Measurements from ENCODE around the gene CLASRP. TPM values are rescaled to one million over a fixed set of nuclear protein-coding genes. Genes with fewer than 3 reads are reported as not detected.

The CLASRP gene
- total RNA-seq, 1 donor from 2014 or later = 49.1 TPM

GRCh38 chr19:45098521-45099466 lies 59.9 kb downstream of the CLASRP start:
- H3K4me3 Mint-ChIP-seq (ENCODE audit: unreplicated experiment) = peak overlapping the region; percentile 25

GRCh38 chr19:45099467-45100191 lies 60.8 kb downstream of the CLASRP start:
- no peak for TF ChIP-seq CTCF (IDR thresholded peaks at IDR 0.05)
- peak overlapping the region; percentile 28 for H3K4me3 Mint-ChIP-seq (ENCODE audit: unreplicated experiment)
- peak overlapping the region; percentile 94 for H3K27ac Mint-ChIP-seq (ENCODE audit: unreplicated experiment)
- DNase-seq (ENCODE audit: low spot score) = no peak
- H3K27me3 Mint-ChIP-seq (ENCODE audit: low read depth) = no peaks in the 10 kb centered on the region
- H3K4me1 Mint-ChIP-seq (ENCODE audit: low read depth) = peaks cover 70% of the 10 kb centered on the region
- no peaks in the 10 kb centered on the region for H3K9me3 Mint-ChIP-seq (ENCODE audit: low read depth)
- H3K36me3 Mint-ChIP-seq (ENCODE audit: low read depth) = no peaks in the 10 kb centered on the region

More at GRCh38 chr19:45098521-45099466, 59.9 kb downstream of the CLASRP start:
- peaks cover 73% of the 10 kb centered on the region for H3K4me1 Mint-ChIP-seq (ENCODE audit: low read depth)
- DNase-seq (ENCODE audit: low spot score) = no peak
- H3K9me3 Mint-ChIP-seq (ENCODE audit: low read depth) = no peaks in the 10 kb centered on the region
- H3K27me3 Mint-ChIP-seq (ENCODE audit: low read depth) = no peaks in the 10 kb centered on the region
- peak; percentile 10 for TF ChIP-seq CTCF (IDR thresholded peaks at IDR 0.05)
- H3K36me3 Mint-ChIP-seq (ENCODE audit: low read depth) = no peaks in the 10 kb centered on the region
- peak overlapping the region; percentile 94 for H3K27ac Mint-ChIP-seq (ENCODE audit: unreplicated experiment)

- DNase-seq (ENCODE audit: low spot score) = no peak
- Mint-ChIP-seq H3K36me3 (ENCODE audit: low read depth) (no peaks in the 10 kb centered on the region), H3K27ac (ENCODE audit: unreplicated experiment) (no peak overlapping the region), H3K9me3 (ENCODE audit: low read depth) (no peaks in the 10 kb centered on the region), H3K4me3 (ENCODE audit: unreplicated experiment) (no peak overlapping the region), H3K4me1 (ENCODE audit: low read depth) (peaks cover 66% of the 10 kb centered on the region), H3K27me3 (ENCODE audit: low read depth) (no peaks in the 10 kb centered on the region)
- TF ChIP-seq CTCF (IDR thresholded peaks at IDR 0.05) = no peak
Observed at GRCh38 chr19:45100201-45100600, 61.4 kb downstream of the CLASRP start.

GRCh38 chr19:45100846-45101252 lies 62.0 kb downstream of the CLASRP start:
- H3K4me1 Mint-ChIP-seq (ENCODE audit: low read depth) = peaks cover 63% of the 10 kb centered on the region
- H3K36me3 Mint-ChIP-seq (ENCODE audit: low read depth) = no peaks in the 10 kb centered on the region
- H3K27me3 Mint-ChIP-seq (ENCODE audit: low read depth) = no peaks in the 10 kb centered on the region
- no peak overlapping the region for H3K4me3 Mint-ChIP-seq (ENCODE audit: unreplicated experiment)
- H3K9me3 Mint-ChIP-seq (ENCODE audit: low read depth) = no peaks in the 10 kb centered on the region
- peak overlapping the region; percentile 34 for H3K27ac Mint-ChIP-seq (ENCODE audit: unreplicated experiment)
- TF ChIP-seq CTCF (IDR thresholded peaks at IDR 0.05) = no peak
- DNase-seq (ENCODE audit: low spot score) = no peak

GRCh38 chr19:45101806-45102205 lies 63.0 kb downstream of the CLASRP start:
- peaks cover 53% of the 10 kb centered on the region for H3K4me1 Mint-ChIP-seq (ENCODE audit: low read depth)
- no peaks in the 10 kb centered on the region for H3K27me3 Mint-ChIP-seq (ENCODE audit: low read depth)
- DNase-seq (ENCODE audit: low spot score) = no peak
- no peak overlapping the region for H3K27ac Mint-ChIP-seq (ENCODE audit: unreplicated experiment)
- no peaks in the 10 kb centered on the region for H3K9me3 Mint-ChIP-seq (ENCODE audit: low read depth)
- H3K4me3 Mint-ChIP-seq (ENCODE audit: unreplicated experiment) = no peak overlapping the region
- no peaks in the 10 kb centered on the region for H3K36me3 Mint-ChIP-seq (ENCODE audit: low read depth)
- no peak for TF ChIP-seq CTCF (IDR thresholded peaks at IDR 0.05)
